IMR-90 (cell line): ENCODE data around the gene SDHD. TPM values are rescaled to one million over a fixed set of nuclear protein-coding genes. Genes with fewer than 3 reads are reported as not detected.

Source experiments
- ATAC-seq: fragments of 200-7000 bp; cut with Tn5 transposase; 2 replicates; pipeline ENCODE4 v1.9.1; 2020; ENCODE audit warnings: low read depth, mild to moderate bottlenecking, moderate library complexity
- BruUV-seq: library from RNA; stranded (reverse); fragments of 400-500 nt; replicated peaks from 2 replicates; lab custom pipeline; 2021; lab: Mats Ljungman, UMichigan
- CTCF ChIA-PET: fragments of 300-600 bp; formaldehyde crosslinking; extraction: SDS; loops from one replicate; lab custom pipeline; 2021; ENCODE audit warnings: antibody characterized with exemption; lab: Yijun Ruan, JAX
- POLR2A ChIA-PET: fragments of 300-600 bp; sonication (Branson Sonifier 250); formaldehyde crosslinking; loops from one replicate; lab custom pipeline; 2022; ENCODE audit warnings: antibody characterized with exemption; ENCODE audit not compliant: unreplicated experiment; lab: Charles Lee
- DNase-seq: peaks from one replicate; pipeline ENCODE4 v3.0.0; 2013
- H2AFZ ChIP-seq: replicated peaks from 2 replicates; pipeline ENCODE3; 2013; ENCODE audit warnings: low read length, mild to moderate bottlenecking; ENCODE audit not compliant: poor library complexity
- H2AK5ac ChIP-seq: 2 replicates; pipeline ENCODE4 v1.6.1; 2013; ENCODE audit warnings: low read depth, low read length, inconsistent platforms
- H2AK9ac ChIP-seq: replicated peaks from 2 replicates; pipeline ENCODE3; 2013; ENCODE audit warnings: mild to moderate bottlenecking, low read depth, low read length, moderate library complexity; ENCODE audit not compliant: poor library complexity
- H2BK120ac ChIP-seq: 2 replicates; pipeline ENCODE4 v1.6.1; 2013; ENCODE audit warnings: low read depth, low read length, inconsistent platforms
- H2BK15ac ChIP-seq: 3 replicates; pipeline ENCODE4 v1.6.1; 2013; ENCODE audit warnings: low read depth, low read length, inconsistent platforms
- H2BK20ac ChIP-seq: 2 replicates; pipeline ENCODE4 v1.6.1; 2013; ENCODE audit warnings: low read depth, mild to moderate bottlenecking, inconsistent platforms, low read length, moderate library complexity
- H2BK5ac ChIP-seq: 2 replicates; pipeline ENCODE4 v1.6.1; 2013; ENCODE audit warnings: mild to moderate bottlenecking, low read depth, low read length, inconsistent platforms; ENCODE audit not compliant: poor library complexity, severe bottlenecking
- H3K14ac ChIP-seq: replicated peaks from 2 replicates; pipeline ENCODE4 v1.6.1; 2013; ENCODE audit warnings: low read depth, low read length, inconsistent platforms
- H3K18ac ChIP-seq: 2 replicates; pipeline ENCODE4 v1.6.1; 2013; ENCODE audit warnings: low read depth, low read length, control low read depth
- H3K23ac ChIP-seq: 2 replicates; pipeline ENCODE4 v1.6.1; 2013; ENCODE audit warnings: low read depth, low read length, inconsistent platforms
- H3K27ac ChIP-seq: 2 replicates; pipeline ENCODE4 v1.5.1; 2013; ENCODE audit warnings: mild to moderate bottlenecking, control low read depth, low read length; ENCODE audit not compliant: insufficient read depth
- H3K27me3 ChIP-seq: 2 replicates; pipeline ENCODE4 v1.6.1; 2013; ENCODE audit warnings: low read length; ENCODE audit not compliant: control insufficient read depth, insufficient read depth
- H3K36me3 ChIP-seq: 2 replicates; pipeline ENCODE4 v1.6.1; 2013; ENCODE audit warnings: low read length, mixed read lengths; ENCODE audit not compliant: control insufficient read depth, insufficient read depth
- H3K4ac ChIP-seq: 2 replicates; pipeline ENCODE4 v1.6.1; 2013; ENCODE audit warnings: low read depth, low read length, inconsistent platforms
- H3K4me1 ChIP-seq: 2 replicates; pipeline ENCODE4 v1.6.1; 2013; ENCODE audit warnings: low read length, mixed read lengths; ENCODE audit not compliant: control insufficient read depth, insufficient read depth
- H3K4me2 ChIP-seq: 2 replicates; pipeline ENCODE4 v1.6.1; 2013; ENCODE audit warnings: low read depth, mild to moderate bottlenecking, control low read depth, low read length, moderate library complexity
- H3K4me3 ChIP-seq: 2 replicates; pipeline ENCODE4 v1.5.1; 2013; ENCODE audit warnings: low read depth, mild to moderate bottlenecking, control low read depth, low read length, moderate library complexity; ENCODE audit not compliant: insufficient read depth
- H3K56ac ChIP-seq: 2 replicates; pipeline ENCODE4 v1.6.1; 2013; ENCODE audit warnings: low read length, inconsistent platforms; ENCODE audit not compliant: insufficient read depth; ENCODE audit errors: extremely low read depth
- H3K79me1 ChIP-seq, 2 experiments: 2 replicates each; pipeline ENCODE4 v1.6.1; 2013; ENCODE audit warnings: low read length in 2 of 2, inconsistent platforms in 1 of 2, low read depth in 1 of 2
- H3K9ac ChIP-seq: 2 replicates; pipeline ENCODE4 v1.6.1; 2013; ENCODE audit warnings: low read depth, low read length, control low read depth
- H3K9me1 ChIP-seq: 2 replicates; pipeline ENCODE4 v1.6.1; 2013; ENCODE audit warnings: low read length, inconsistent platforms; ENCODE audit not compliant: insufficient read depth
- H3K9me3 ChIP-seq: 2 replicates; pipeline ENCODE4 v1.6.1; 2013; ENCODE audit warnings: low read length; ENCODE audit not compliant: control insufficient read depth, insufficient read depth
- H4K20me1 ChIP-seq: 2 replicates; pipeline ENCODE4 v1.6.1; 2013; ENCODE audit warnings: low read length, inconsistent platforms; ENCODE audit not compliant: insufficient read depth
- H4K5ac ChIP-seq: 2 replicates; pipeline ENCODE4 v1.6.1; 2013; ENCODE audit warnings: mild to moderate bottlenecking, low read depth, low read length, control low read depth
- H4K8ac ChIP-seq, 2 experiments: 2 replicates each; pipeline ENCODE4 v1.6.1; 2013; ENCODE audit warnings: low read depth in 2 of 2, low read length in 2 of 2, control low read depth in 1 of 2, inconsistent platforms in 1 of 2
- H4K91ac ChIP-seq: 2 replicates; pipeline ENCODE4 v1.6.1; 2013; ENCODE audit warnings: low read depth, low read length, inconsistent platforms; ENCODE audit not compliant: insufficient read depth
- BHLHE40 ChIP-seq: fragments of 150-350 bp; IDR thresholded peaks from 2 replicates; pipeline ENCODE4 v1.6.1; 2016; ENCODE audit warnings: mild to moderate bottlenecking, low read depth, low read length
- CEBPB ChIP-seq: IDR thresholded peaks from 2 replicates; pipeline ENCODE4 v1.6.1; 2012; ENCODE audit warnings: low read depth, low read length, improper control_type of control experiment
- CHD1 ChIP-seq: IDR thresholded peaks from 2 replicates; pipeline ENCODE4 v1.6.1; 2012; ENCODE audit warnings: low read depth, low read length, improper control_type of control experiment
- ELK1 ChIP-seq: fragments of 150-350 bp; IDR thresholded peaks from 2 replicates; pipeline ENCODE4 v1.6.1; 2016; ENCODE audit warnings: low read depth, mild to moderate bottlenecking, low read length, moderate library complexity, borderline replicate concordance
- FOS ChIP-seq: fragments of 150-350 bp; IDR thresholded peaks from 2 replicates; pipeline ENCODE4 v1.6.1; 2016; ENCODE audit warnings: low read depth, low read length
- MAFK ChIP-seq: IDR thresholded peaks from 2 replicates; pipeline ENCODE4 v1.6.1; 2012; ENCODE audit warnings: low read depth, low read length, improper control_type of control experiment
- MAZ ChIP-seq: IDR thresholded peaks from 2 replicates; pipeline ENCODE4 v1.6.1; 2012; ENCODE audit warnings: low read depth, mild to moderate bottlenecking, low read length, improper control_type of control experiment, moderate library complexity, borderline replicate concordance
- MXI1 ChIP-seq: IDR thresholded peaks from 2 replicates; pipeline ENCODE4 v1.6.1; 2012; ENCODE audit warnings: low read depth, mild to moderate bottlenecking, low read length, moderate library complexity, borderline replicate concordance
- NFE2L2 ChIP-seq: fragments of 150-350 bp; IDR thresholded peaks from 2 replicates; pipeline ENCODE4 v1.6.1; 2016; ENCODE audit warnings: low read depth, mild to moderate bottlenecking, low read length
- POLR2A ChIP-seq: IDR thresholded peaks from 2 replicates; pipeline ENCODE4 v1.6.1; 2012; ENCODE audit warnings: mild to moderate bottlenecking, low read depth, low read length
- RAD21 ChIP-seq: IDR thresholded peaks from 2 replicates; pipeline ENCODE4 v1.6.1; 2012; ENCODE audit warnings: low read length, improper control_type of control experiment
- RCOR1 ChIP-seq: IDR thresholded peaks from 2 replicates; pipeline ENCODE4 v1.6.1; 2012; ENCODE audit warnings: mild to moderate bottlenecking, low read length, improper control_type of control experiment; ENCODE audit not compliant: insufficient replicate concordance
- RFX5 ChIP-seq: IDR thresholded peaks from 2 replicates; pipeline ENCODE4 v1.8.0; 2012; ENCODE audit warnings: low read depth, mild to moderate bottlenecking, low read length, moderate library complexity
- SMC3 ChIP-seq: fragments of 150-350 bp; IDR thresholded peaks from 2 replicates; pipeline ENCODE4 v1.6.1; 2016; ENCODE audit warnings: low read depth, mild to moderate bottlenecking, antibody characterized with exemption, low read length, moderate library complexity
- USF2 ChIP-seq: fragments of 150-350 bp; IDR thresholded peaks from 2 replicates; pipeline ENCODE4 v1.6.1; 2017; ENCODE audit warnings: mild to moderate bottlenecking, antibody characterized with exemption, low read length, low read depth
- WGBS, 2 experiments: methylation state at CpG; one replicate each; pipeline versions ENCODE4 v1.1.5 to v1.1.7; 2013; ENCODE audit warnings: missing lambda C conversion rate in 2 of 2; ENCODE audit not compliant: insufficient read length in 1 of 2; ENCODE audit errors: extremely low coverage in 2 of 2; 5-methylcytosine and 5-hydroxymethylcytosine counted together
- dilution Hi-C: fragments of 300-500 bp; cut with HindIII; formaldehyde crosslinking; loops from one replicate; pipeline ENCODE4 v1.14.3; 2018; ENCODE audit warnings: low sequenced_read_pairs; ENCODE audit not compliant: unreplicated experiment
- in situ Hi-C: fragments of 300-500 bp; cut with MboI; formaldehyde crosslinking; loops from 3 replicates; pipeline ENCODE4 v1.14.3; 2019; ENCODE audit warnings: low sequenced_read_pairs, inconsistent platforms, mixed read lengths
- intact Hi-C: fragments of 100-400 bp; cut with micrococcal nuclease; formaldehyde crosslinking; loops from 2 replicates; pipeline ENCODE4 v1.10.0; 2022
- polyA plus RNA-seq, 3 experiments: library from polyadenylated mRNA; depleted of rRNA; stranded (reverse); fragments of >200 nt; gene quantifications; 2 replicates each; pipeline ENCODE4 v1.2.3, GENCODE V29; 2012; ENCODE audit warnings: low replicate concordance in 1 of 3
- total RNA-seq: library from RNA; depleted of rRNA; stranded (reverse); fragments of >200 nt; gene quantifications from 2 replicates; pipeline ENCODE4 v1.2.3, GENCODE V29; 2012
- TF ChIP-seq, protein P1 (sequence below): conservative IDR thresholded peaks from 2 replicates; pipeline ENCODE4 v1.5.1; 2012; ENCODE audit warnings: mild to moderate bottlenecking, low read depth, low read length, improper control_type of control experiment

Gene SDHD
- total and polyA plus RNA-seq, 2 of the 4 experiments (the other 2 are of a cell fraction): 83.2 to 166 TPM

GRCh38 chr11:112132737-112133136 is 46.1 kb downstream of the SDHD start:
- no peaks in the 10 kb centered on the region for H3K36me3 ChIP-seq
- no peak overlapping the region for H2BK5ac ChIP-seq
- no peak overlapping the region for H3K14ac ChIP-seq
- in situ Hi-C loops (no loop called here), dilution Hi-C loops (no loop called here), intact Hi-C loops (no loop called here)
- H4K91ac ChIP-seq: no peak overlapping the region
- H3K4me3 ChIP-seq: no peak overlapping the region
- H3K27ac ChIP-seq: no peak overlapping the region
- H3K4me2 ChIP-seq: no peak overlapping the region
- no peak overlapping the region for H3K23ac ChIP-seq
- no peak overlapping the region for H3K18ac ChIP-seq
- DNase-seq: no peak
- no peak overlapping the region for H4K5ac ChIP-seq
- TF ChIP-seq MXI1: no peak
- TF ChIP-seq FOS: no peak
- TF ChIP-seq RFX5: no peak
- TF ChIP-seq SMC3: no peak
- TF ChIP-seq RCOR1: no peak
- no peak for TF ChIP-seq NFE2L2
- TF ChIP-seq CHD1: no peak
- TF ChIP-seq MAFK: no peak
- TF ChIP-seq, protein P1, sequence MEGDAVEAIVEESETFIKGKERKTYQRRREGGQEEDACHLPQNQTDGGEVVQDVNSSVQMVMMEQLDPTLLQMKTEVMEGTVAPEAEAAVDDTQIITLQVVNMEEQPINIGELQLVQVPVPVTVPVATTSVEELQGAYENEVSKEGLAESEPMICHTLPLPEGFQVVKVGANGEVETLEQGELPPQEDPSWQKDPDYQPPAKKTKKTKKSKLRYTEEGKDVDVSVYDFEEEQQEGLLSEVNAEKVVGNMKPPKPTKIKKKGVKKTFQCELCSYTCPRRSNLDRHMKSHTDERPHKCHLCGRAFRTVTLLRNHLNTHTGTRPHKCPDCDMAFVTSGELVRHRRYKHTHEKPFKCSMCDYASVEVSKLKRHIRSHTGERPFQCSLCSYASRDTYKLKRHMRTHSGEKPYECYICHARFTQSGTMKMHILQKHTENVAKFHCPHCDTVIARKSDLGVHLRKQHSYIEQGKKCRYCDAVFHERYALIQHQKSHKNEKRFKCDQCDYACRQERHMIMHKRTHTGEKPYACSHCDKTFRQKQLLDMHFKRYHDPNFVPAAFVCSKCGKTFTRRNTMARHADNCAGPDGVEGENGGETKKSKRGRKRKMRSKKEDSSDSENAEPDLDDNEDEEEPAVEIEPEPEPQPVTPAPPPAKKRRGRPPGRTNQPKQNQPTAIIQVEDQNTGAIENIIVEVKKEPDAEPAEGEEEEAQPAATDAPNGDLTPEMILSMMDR: no peak
- TF ChIP-seq CEBPB: no peak
- no peak for TF ChIP-seq POLR2A
- no peak for TF ChIP-seq RAD21
- TF ChIP-seq USF2: no peak
- no peak for TF ChIP-seq MAZ
- TF ChIP-seq ELK1: no peak
- no peak for TF ChIP-seq BHLHE40
- H2AFZ ChIP-seq: no peak overlapping the region
- WGBS, 2 experiments: no CpG with 5 or more reads among the region's 2 CpGs
- H4K8ac ChIP-seq: no peak overlapping the region
- ChIA-PET CTCF (interaction anchor here (0.5 kb wide), 1 partner anchor 19 kb away, joined by 4 read pairs; no protein-coding TSS in a partner anchor), POLR2A (no interaction called here)
- no peaks in the 10 kb centered on the region for H3K79me1 ChIP-seq
- no peak overlapping the region for H3K9ac ChIP-seq
- H2BK120ac ChIP-seq: no peak overlapping the region
- H3K4me1 ChIP-seq: peaks cover 7% of the 10 kb centered on the region
- H2AK9ac ChIP-seq: no peak overlapping the region
- H3K56ac ChIP-seq: no peak overlapping the region
- H3K27me3 ChIP-seq: no peaks in the 10 kb centered on the region
- no peaks in the 10 kb centered on the region for H4K20me1 ChIP-seq
- H2BK20ac ChIP-seq: no peak overlapping the region
- no peak overlapping the region for H2BK15ac ChIP-seq
- BruUV-seq: no TSS peak
- no peak overlapping the region; the same call in 1 of the 2 replicates for H3K4ac ChIP-seq
- peak overlapping the region; percentile 73 for H2AK5ac ChIP-seq
- H3K9me3 ChIP-seq: no peaks in the 10 kb centered on the region
- peaks cover 6% of the 10 kb centered on the region for H3K9me1 ChIP-seq
- no peak for ATAC-seq
